ENCODE results near the gene HVCN1.

HVCN1 gene

DNA sequence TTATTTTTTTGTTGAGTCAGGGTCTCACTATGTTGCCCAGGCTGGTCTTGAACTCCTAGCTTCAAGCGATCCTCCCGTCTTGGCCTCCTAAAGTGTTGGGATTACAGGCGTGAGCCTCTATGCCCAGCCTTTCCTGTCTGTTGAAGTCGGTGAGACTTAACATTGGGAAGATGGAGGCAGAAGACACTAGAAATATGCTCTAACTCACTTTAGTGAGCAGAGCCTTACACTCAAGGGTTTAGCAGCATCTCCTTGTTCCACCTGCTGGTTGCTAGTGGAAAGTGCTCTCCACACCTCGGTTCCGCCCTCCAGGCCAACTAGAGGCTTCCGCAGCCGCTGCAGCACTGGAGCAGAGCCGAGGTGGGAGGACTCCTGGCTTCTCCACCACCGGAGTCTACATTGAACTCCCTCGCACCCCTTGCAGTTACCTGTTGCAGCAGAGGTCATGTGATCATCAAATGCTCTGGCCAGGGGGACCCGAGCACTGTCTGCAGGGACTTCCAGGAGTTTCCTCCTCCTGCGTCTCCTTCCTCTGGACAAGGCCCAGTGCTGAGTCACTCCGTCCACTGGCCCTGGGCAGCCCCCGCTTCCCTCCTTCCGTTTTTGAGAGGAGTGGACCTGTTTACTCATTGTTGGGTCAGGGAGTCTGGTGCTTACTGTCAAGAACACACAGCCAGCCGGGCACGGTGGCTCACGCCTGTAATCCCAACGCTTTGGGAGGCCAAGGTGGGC lies 9.4 kb upstream of the HVCN1 start:
- no peak for DNase-seq

DNA sequence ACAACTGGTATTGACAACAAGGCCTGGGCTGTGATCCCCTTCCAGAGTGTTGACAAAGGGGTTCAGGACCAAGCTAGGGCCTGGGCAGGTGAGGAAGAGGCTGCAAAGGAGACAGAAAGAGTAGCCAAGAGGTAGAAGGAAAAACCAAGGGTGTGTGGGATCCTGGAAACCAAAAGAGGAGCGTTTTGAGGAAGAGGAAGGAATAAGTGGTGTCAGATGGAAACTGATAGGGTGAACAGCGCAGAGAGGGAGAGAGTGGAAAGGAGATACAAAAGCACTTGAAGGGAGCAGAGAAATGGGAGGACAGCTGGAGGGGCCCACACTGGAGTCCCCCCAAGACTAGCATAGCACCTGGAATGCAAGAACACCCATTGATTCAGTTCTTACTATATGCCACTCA lies 8.3 kb upstream of the HVCN1 start:
- DNase-seq, result no peak

DNA sequence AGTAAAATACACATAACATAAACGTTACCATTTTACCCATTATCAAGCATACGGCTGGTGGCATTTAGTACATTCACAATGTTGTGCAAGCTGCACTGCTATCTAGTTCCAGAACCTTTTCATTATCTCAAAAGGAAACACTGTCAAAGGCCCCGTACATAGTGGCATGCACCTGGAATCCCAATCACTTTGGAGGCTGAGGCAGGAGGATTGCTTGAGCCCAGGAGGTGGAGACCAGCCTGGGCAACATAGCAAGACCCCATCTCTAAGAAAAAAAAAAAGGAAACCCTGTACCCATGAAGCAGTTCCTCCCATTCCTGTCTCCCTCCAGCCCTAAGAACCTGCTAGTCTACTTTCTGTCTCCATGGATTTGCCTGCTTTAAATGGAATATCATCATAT lies 7.4 kb upstream of the HVCN1 start:
- DNase-seq, result no peak

DNA sequence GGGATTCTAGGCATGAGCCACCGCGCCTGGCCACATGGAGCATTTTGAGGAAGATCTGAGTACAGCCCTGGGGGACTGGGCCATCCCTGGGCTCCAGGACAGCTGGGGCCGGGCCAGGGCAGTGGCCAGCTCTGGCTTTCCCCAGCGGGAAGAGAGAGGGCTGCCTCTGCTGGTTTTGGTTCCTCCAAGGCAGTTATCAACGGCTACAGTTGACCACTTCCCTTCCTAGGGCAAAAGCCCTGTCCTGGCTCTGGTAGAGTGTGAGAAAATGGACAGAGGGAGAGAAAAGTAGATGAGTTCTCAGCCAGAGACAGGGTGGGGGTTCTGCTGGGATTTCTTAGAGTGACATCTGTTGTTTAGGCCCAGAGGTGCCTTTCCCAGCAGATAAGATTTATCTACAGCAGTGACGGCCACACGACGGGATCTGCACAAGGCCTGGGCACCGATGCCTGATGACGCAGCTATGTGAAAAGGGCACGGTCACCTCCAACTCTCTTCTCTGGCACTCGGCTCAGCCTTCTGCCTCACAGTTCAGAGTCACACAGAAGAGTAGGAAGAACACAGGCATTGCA lies 5.5 kb upstream of the HVCN1 start:
- no peak for DNase-seq

DNA sequence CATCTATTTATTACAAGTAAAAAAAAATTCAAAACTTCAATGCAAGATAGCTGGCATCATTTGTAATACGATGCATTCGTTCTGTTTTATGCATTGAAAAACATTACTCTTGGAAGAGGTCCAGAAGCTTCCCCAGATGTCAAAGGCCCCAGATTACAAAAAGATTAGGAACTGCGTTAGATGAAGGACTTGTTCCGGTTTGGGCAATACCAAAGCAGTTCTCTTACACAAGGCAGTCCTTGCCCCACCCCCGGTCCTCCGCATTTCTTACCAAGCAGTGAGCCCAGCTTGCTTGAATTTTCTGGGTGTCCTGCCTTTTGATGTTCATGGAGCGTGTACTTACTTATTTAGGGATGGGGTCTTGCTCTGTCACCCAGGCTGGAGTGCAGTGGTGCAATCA lies 4.8 kb upstream of the HVCN1 start:
- DNase-seq, result no peak

DNA sequence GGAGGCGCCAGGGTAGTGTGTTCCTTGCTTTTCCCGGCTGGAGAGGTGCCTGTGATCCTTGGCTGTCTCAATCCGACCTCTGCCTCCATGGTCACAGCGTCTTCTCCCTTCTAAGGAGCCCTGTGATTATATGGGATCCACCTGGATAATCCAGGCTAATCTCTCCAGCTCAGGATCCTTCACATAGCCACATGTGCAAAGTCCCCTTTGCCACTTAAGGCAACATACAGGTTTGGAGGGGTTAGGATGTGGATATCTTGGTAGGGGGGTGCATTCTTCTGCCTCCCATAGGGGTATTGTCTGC lies 1.2 kb upstream of the HVCN1 start:
- no peak for DNase-seq

DNA sequence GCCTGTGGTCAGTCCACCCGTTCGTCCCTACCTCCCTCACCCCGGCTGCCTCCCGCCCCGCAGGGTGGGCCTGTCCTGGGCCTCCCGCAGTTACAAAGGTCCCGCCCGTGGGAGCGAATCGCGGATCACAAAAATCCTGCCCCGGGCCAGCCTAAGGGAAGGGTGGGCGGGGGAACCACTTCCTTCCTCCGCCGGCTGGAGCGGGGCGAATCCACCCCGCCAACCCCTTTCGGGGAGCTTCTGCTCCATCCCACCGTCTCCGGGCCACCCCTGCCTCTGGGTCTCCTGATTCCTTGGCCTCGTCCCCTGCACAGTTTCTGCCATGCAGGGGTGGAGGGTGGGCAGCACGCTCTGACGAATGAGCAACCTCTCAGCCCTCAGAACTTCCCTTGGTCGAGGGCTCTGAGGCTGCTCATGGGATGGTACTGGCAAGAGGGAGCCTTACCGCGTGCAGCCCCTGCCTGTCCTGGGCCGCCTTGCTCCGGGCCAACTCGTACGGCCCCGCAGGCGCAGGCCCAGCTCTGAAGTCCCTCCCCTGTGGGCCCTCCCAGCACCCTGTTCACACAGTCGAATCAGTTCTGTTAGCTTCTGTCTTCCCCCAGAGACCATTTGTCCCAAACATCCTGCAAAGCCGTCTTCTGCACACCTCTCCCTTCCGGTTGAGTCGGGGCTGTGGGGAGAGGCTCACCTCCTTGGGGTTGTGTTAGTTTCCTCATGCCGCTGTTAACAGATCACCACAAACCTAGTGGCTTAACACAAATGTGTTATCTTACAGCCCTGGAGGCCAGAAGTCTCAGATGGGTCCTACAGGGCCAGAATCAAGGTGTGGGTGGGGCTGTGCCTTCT lies 589 bp upstream of the HVCN1 start:
- no peak for DNase-seq

DNA sequence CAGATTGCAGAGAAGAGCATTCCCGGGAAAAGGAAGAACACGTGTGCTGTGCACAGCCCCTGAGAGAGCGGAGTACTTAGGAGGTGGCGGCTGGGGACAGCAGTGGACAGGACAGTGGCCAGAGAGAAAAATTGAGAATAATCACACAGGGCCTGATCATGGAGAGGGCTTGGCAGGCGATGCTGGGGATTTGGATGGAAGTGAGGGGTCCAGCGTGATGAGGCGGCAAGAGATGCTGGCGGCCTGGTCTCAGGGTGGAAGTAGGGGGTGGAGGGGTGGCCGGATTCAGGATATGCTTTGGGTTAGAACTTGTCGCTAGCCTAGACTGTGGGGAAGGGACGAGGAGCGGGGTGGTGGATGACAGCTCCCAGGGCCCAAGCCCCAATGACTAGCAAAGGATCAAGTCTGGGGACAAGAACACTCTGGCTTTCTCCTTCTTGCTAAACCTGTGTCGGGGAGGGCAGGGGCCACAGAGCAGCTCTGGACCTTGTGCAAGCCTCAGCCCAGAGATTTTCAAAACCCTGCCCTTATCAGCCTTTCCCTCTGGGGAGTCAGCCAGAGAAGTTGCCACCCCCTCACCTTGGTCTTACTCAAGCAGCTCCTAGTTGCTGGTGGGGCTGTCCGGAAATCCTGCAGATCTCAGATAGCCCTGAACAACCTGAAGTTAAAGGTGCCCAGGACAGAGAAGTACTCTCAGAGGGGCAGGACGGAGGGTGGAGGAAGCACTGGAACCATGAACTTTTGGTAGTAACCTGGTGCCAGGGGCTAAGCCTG lies 1.3 kb downstream of the HVCN1 start:
- no peak for DNase-seq

DNA sequence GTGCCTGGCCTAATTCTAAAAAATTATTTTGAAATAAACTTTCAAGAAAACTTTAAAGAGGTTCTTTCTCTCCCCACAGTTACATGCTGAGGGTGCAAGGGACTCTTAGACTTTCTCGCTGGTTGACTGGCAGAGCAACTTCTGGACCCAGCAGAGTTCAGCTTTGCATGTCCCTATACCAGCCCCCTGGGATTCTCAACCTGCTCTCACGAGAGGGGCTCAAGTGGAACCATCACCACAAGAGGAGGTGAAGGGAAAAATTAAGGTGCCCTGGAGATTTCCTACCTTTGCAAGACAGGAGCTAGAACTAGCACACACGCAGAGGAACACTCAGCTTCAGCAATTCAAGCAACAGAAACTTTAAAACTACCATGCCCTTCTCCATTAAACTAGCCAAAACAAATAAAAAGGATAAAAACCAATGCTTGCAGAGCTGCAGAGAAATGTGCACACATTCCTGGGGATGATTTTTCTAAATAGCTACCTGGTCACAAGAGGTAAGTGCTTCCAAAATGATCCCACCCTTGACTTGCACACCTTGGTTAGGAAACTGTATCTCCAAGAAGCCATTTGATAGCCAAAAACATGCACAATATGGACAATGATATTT lies 2.5 kb downstream of the HVCN1 start:
- DNase-seq, result no peak

DNA sequence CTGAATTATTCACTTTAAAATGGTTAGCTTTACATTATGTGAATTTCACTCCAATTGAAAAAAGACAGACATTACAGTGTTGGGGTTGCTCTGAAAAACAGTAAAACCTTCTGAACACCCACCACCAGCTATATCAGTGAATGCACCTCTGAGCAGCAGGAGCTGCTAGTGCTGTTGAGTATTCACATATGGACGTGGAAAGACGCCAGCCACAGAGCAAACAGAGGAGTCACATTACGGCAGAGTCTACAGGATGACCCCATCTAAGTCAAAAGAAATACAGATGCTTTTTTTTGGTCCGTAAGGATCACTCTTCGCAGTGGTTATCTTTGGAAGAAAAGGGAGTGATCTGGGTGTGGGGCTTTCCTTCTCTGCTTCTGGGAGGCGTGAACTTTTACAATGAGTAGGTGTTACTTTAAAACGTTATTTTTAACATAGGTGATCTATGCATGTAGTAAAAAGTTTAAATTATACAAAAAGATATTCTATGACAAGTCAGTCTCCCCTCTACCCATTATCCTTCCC lies 4.5 kb downstream of the HVCN1 start:
- peak; percentile 56 for DNase-seq

DNA sequence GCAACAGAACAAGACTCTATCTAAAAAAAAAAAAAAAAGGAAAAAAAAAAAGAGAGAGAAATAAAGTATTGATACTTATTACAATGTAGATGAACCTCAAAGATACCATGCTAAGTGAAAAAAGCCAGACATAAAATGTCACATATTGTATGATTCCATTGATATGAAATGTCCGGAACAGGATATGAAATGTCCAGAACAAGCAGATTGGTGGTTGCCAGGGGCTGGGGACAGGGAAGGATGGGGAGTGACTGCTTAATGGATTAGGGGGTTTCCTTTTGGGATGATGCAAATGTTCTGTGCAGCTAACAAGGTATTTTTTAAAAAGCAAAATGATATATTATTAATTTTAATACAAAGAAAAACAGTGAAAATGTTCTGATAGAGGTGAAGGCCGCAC lies 5.0 kb downstream of the HVCN1 start:
- DNase-seq, result no peak

DNA sequence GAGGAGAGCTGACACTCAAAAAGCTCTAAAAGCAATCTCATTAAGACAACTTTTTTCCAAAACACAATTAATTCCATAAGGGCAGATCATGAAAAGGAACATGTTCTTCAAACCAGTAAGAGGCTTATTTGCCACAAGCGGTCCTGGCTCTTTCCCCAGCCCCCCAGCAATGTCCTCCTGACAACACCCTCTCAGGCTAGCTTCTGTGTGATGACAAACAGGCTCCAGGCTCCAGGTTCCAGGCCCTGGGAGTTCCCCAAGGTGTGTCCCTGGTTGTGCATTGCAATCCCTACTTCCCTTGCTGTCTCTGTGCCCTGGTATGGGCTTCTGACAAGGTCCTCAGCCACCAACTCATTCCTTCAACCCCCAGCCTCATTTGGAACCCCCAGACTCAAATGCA lies 8.9 kb downstream of the HVCN1 start:
- DNase-seq, result no peak

DNA sequence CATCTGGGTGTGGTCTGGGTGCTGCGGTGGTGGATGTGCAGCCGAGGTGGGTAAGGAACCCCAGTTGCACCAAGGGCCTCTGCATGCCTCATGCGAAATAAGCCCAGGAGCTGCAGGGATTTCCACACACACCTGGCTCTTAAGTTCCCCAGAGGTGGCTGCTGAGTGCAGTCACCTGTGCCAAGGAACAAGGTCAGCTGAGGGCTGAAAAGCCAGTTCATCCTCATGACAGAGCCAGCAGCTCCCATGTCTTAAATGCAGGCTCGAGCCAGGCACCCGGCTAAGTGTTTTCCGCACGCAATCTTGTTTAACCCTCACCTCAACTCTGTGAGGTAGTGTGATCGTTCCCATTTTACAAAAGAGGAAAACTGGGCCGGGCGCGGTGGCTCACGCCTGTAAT lies 9.7 kb downstream of the HVCN1 start:
- no peak for DNase-seq

DNA sequence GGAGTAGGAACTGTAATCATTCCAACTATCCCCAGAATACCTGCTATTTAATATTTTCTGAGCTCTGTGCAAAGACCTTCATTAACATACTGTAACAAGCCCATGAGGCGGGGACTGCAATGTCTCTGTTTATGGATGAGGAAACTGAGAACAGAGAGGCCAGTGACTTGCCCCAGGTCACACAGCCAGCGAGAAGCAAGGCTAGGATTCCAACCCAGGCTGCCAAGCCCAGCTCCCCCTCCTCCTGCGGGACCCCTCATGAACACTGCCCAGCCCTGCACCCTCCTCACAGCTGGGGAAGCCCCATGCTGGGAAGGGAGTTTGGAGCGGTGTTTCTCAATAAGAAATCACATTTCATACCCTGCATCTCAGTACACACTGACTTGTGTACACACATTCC lies 10.9 kb downstream of the HVCN1 start:
- no peak for DNase-seq

DNA sequence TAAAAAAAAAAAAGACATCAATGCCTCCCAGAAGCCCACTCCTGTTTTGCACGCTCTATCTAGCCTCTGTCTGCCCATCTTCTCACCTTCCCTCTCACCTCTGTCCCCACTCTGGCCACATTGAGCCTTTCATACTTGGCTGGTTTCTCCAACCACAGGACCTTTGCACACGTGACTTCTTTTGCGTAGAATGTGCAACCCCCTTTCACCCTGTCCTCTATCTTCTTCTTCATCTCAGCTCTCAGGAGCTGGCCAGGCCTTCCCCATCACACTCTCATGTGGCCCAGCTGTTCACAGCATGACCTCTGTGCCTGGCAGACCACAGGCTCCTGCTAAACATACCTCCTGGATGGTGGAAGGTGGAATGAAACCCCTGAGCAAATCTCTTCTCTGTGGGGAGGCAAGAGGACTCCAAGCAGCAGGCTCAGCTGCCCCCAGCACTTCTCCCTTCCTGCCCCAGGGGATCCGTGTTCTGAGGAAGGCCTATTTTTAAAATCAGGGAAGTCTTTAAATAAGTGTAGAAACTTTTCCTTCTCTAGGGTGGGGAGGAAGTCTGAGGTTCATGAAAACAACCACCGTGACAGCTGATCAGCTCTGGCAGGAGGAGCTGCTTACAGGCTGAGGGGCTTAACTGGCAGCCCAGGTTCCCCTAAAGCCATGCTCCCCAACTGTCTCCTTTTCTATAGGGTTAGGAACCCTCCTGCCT lies 11.6 kb downstream of the HVCN1 start:
- no peak for DNase-seq

DNA sequence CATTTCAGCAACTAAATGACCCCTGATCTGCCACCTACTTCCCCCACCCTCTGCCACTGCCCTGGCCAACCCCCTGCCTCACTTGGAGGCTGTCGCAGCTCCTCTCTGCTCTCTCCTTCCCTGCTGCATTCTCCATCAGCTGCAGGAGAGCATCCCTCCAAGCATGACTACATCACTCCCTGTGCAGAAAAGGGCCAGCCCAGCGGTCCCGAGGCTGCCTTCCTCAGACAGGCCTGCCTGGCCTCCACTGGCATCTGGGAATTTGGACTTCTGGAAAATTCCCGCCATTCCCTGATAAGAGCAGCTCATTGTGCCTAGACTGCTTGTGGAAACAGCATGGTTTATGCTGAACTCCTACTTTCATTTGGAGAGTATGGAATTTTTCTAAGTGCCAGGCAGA lies 12.7 kb downstream of the HVCN1 start:
- no peak for DNase-seq

DNA sequence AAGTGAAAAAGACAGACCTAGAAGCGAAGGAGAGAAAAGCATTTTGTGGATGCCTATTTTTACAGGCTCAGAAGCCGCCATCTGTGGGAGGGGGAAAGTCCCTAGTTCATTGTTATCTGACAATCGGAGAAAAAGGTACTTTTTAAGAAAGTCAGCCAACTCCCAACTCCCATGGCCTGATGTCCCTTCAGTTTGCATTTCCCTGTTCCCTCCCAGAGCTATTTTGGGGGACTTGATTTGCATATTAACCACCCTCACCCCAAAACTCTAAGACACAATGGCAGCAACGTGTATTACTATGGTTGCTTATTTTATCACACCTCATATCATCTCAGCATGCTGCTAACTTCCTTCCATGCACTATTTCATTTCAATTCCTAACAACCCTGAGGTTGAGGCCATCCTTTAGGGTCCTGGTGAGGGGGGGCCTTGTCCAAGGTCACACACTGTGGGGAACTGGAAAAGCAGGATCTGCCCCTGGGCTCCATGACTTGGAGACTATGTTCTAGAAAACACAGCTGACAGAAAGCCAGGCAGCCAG lies 18.7 kb downstream of the HVCN1 start:
- DNase-seq, result no peak

DNA sequence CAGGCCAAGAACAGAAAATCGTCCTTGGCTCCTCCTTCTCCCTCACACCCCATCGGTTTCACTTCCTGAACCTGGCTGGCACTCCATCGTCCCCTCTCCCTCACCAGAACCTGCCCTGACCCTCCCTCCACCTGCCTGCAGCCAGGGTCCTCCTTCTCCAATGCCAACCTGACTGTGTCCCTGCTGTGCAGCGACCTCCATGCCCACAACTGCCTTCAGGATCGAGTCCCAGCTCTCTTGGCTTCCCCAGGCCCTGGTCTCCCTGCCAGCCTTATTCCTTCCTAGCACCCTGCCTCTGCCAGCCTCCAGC lies 19.8 kb downstream of the HVCN1 start:
- DNase-seq, result no peak

DNA sequence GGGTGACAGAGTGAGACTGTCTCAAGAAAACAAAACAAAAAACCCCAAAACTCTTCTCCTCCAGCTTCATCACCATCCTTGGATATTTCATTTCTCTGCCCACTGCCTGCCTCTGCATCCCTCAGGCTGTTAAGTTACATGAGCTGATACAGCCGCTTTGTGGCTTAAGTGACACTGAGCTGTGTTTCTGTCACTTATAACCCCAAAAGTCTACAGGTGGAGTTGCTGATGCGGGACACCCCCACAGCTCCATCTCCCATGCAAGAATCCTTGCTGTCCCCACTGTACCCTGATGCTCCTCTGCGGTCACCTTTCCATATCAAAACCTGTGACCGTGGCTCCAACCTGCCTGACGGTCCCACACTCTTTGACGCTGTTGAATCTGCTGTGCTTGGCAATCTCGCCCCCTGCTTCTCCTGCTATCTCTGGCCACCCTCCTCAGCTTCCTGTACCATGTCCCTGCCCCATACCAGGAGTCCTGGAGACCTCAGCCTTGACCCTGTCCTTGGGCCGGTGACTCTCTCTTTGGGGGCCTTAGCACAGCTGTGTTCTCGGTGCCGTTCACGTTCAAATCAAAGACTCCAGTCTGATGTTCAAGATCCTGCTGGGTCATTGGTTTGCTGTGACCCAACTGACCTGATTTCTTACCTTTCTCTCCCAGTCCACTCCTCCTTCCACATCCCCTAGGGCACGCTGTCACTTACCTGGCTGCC lies 20.3 kb downstream of the HVCN1 start:
- no peak for DNase-seq

DNA sequence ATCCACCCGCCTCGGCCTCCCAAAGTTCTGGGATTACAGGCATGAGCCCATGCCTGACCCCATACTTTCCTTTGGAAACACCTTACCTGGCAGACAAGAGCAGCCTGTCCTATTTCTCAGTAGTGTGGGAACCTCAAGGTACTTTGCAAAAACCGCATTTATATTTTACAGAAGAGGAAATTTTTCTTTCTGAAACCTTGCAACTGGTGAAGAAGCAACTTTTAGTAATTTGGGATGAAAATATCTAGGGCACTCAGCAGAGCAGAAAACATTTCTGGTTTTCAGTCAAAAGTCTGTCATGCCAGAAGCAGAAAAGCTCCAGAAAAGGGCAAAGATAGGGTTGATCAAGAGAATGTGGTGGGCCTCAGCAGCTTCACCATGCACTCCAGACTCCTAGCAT lies 21.2 kb downstream of the HVCN1 start:
- DNase-seq, result no peak

DNA sequence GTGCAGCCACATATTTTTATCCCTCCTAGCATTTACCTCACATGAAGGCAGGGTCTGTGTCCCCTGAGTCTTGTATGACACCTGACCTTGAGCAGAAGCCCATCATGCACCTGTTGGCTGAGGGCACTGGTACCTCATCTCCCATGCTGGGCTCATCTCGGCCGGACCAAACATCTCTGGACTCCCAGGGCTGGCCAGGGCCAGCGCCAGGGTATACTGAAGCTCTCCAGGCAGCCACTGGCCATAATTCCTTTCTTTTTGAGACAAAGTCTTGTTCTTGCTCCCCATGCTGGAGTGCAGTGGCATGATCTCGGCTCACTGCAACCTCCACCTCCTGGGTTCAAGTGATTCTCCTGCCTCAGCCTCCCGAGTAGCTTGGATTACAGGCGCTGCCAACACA lies 22.0 kb downstream of the HVCN1 start:
- no peak for DNase-seq

All from NCI-H2171 (cell line).